OCI-LY7 (cell line): Measurements from ENCODE around the gene C6orf89.

Experiments
- CTCF ChIP-seq: fragments of 200-600 bp; sonication (generic); conservative IDR thresholded peaks from 2 replicates; pipeline ENCODE4 v1.5.1; 2014; ENCODE audit warnings: mild to moderate bottlenecking, antibody characterized with exemption, low read length, moderate library complexity, mixed read lengths
- EZH2phosphoT487 ChIP-seq: fragments of 200-600 bp; sonication (generic); IDR thresholded peaks from 2 replicates; pipeline ENCODE4 v1.6.1; 2018; ENCODE audit warnings: low read depth, borderline replicate concordance, mild to moderate bottlenecking, mixed run types, antibody characterized with exemption, low read length, moderate library complexity, mixed read lengths

DNA sequence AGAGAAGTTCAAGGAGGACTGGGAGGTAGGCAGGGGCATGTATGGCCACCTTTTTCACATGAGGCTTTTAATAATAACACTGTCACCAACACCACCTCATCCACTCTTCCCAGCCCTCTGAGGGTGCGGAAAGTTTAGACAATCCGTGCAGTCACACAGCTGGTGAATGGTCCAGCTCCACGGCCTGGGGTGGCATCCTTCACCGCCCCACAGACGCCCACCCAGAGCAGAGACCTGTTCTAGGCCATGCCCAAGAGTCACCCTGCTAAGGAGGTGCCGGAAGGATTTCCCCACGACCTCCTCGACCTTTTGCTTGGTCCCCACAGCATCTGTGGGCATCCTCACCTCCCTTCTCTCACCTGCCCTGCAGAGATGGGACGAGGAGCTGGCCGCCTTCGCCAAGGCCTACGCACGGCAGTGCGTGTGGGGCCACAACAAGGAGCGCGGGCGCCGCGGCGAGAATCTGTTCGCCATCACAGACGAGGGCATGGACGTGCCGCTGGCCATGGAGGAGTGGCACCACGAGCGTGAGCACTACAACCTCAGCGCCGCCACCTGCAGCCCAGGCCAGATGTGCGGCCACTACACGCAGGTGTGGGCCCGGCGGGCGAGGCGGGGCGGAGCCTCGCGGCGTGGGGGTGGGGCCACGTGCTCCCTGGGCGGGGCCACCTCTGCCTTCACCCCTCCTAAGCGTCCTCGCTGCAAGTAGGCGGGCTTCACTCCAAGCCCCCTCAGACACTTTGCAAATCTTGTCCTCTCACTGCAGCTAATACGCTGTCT, 73.2 kb downstream of the C6orf89 start:
- no peak for TF ChIP-seq CTCF
- no peak for TF ChIP-seq EZH2phosphoT487
